Stimulated activated CD8-positive, alpha-beta memory T cell treated with anti-CD3 and anti-CD28 coated beads, Interleukin-7, amount 100 ng/mL, for 48 hours (primary cell): Measurements from ENCODE around the gene NUP210.

ENCODE experiments used
- DNase-seq, 2 donors: peaks; one replicate each; pipeline ENCODE4 v3.0.0-alpha.2; 2020; ENCODE audit warnings: low read depth in 1 of 2; ENCODE audit errors: extremely low read depth in 1 of 2

NUP210 gene

GRCh38 chr3:13296662-13297061 lies 123.5 kb downstream of the NUP210 start:
- no peak for DNase-seq

DNA sequence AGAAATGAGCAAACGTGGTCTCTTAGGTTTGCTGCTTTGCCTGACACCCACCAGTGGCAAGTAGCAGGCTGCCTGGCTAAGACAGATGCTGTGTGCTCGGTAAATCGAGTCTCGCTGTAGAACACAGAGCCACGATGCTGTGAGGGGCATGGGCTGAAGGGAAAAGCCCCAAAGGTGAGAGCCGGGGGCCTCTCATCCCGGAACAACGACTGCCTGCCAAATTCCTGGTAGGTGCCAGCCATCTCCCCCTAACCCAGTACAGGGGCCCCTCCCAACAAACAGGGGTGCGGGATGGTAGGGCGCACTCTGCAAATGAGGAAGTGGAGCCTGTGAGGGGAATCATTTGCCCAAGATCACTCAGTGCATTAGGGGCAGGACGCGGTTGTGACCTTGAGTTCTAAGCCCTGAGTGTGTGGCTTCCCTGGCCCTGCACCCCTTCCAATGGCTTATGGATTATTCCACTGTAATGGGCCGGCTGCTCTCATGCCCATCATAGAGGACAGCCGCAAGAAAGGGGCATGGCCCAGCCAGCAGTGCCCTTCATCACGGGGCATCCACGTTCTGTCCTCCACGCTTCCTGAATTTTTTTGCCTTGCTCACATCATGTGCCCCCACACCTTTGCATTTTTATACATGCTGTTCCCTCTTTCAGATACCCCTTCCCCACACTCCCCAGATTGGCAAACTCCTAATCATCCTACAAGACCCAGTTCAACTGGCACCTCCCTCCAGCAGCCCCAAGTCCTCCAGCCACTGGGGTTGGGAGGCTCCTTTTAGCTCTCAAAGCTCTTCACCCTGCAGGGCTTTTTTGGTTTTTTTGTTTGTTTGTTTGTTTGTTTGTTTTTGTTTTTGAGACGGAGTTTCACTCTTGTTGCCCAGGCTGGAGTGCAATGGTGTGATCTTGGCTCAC lies 125.4 kb downstream of the NUP210 start:
- no peak for DNase-seq

DNA sequence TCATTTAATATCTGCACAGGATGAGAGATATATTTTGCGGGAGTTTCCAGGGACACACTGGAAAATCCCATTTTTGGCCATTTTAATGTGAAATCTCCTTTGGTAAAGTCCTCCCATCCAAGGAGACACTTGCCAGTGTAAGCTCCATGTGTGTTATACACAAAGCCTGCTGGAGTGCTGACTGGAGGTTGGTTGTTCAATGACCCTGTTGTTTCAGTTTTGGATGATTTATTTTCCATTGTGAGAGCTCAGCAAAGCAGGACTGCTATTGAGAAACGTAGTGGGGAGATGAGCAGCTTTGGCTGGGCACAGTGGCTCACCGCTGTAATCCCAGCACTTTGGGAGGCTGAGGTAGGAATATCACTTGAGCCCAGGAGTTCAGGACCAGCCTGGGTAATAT lies 127.7 kb downstream of the NUP210 start:
- no peak for DNase-seq

DNA sequence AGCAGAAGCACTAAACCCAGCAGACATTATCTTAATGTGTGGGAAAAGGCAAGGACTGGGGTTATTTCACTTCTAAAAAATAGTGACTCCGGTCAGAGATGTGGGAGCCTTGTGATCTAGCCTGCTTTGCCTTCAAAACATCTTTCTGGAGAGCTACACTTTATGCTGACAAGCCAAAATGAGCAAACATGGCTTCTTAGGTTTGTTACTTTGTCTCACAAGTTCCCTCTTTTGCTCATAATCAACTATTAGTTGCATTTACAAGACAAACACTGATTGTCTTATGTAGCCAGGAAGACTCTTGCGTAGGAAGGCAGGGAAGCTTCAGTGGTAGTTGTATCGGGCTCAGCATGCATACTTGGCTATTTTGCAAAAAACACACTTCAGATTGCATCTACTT lies 129.2 kb downstream of the NUP210 start:
- no peak for DNase-seq

DNA sequence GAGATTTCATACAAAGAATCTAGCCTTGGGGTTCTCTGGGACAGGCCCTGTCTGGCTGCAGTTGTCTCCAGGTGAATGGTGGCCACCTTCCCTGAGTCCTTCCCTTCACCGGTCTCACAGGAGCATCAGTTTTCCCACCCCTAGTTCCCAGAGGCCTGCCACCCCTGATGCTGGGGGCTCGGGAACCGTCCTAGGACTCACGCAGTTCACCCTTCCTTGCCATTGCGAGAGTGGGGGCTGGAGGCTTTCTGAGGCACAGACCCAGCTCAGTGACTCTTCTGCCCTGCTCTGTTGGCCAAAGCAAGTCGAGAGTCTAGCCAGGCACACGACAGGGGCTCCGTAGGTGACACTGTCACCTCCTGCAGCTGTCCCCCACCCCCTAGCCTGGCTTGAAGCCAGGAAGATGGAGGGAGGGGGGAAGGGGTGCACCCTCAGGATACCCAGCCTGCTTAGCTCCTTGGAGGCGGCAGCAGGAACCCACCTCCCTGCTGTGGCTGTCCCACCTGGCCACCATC lies 130.3 kb downstream of the NUP210 start:
- DNase-seq, result no peak

- no peak for DNase-seq
Observed at GRCh38 chr3:13288732-13289718, 131.1 kb downstream of the NUP210 start.

DNA sequence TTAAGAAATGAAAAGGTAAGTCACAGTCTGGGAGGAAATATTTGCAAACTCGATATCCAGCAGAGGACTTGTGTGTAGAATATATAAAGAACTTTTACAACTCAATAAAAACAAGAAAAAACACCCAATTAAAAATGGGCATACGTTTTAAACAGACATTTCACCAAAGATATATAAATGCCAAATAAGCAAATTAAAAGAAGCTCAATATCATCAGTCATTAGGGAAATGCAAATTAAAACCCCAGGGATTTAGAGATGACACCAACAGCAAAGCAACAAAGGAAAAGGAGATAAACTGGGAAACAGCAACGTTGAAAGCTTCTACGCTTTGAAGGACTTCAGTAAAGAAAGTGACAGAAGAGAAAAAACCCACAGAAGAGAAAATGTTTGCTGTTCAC lies 132.3 kb downstream of the NUP210 start:
- no peak for DNase-seq

GRCh38 chr3:13286873-13287272 lies 133.2 kb downstream of the NUP210 start:
- DNase-seq, result no peak

DNA sequence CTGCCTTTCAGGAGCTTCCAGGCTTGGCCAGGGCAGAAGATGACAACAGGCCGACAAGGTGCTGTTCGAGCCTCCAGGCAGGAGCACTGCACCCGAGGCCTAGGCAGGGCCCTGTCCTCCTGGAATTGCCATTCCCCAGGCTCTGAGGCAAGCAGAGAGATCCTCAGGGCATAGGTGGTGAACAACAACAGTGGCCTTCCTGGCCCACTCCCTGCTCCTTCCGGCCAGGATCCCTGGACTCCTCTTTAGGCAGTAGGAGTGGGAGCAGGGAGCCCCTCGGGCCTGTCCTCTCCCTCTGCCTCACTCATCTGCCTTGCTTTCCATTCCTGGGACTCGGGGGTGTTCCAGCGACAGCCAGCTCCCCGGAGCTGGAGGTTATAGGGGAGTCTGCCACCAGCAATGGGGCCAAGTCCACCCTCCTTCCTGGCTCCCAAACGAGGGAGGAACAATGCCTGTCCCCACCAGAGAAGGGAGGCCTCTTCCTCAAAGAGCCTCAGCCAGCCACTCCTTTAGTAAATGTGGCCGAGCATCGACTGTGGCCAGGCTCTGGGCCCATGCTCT lies 135.0 kb downstream of the NUP210 start:
- no peak for DNase-seq

- DNase-seq, result no peak
Observed at GRCh38 chr3:13283877-13284264, 136.3 kb downstream of the NUP210 start.

- no peak for DNase-seq
Observed at GRCh38 chr3:13282986-13283876, 136.9 kb downstream of the NUP210 start.

GRCh38 chr3:13282358-13282985 lies 137.7 kb downstream of the NUP210 start:
- no peak for DNase-seq

DNA sequence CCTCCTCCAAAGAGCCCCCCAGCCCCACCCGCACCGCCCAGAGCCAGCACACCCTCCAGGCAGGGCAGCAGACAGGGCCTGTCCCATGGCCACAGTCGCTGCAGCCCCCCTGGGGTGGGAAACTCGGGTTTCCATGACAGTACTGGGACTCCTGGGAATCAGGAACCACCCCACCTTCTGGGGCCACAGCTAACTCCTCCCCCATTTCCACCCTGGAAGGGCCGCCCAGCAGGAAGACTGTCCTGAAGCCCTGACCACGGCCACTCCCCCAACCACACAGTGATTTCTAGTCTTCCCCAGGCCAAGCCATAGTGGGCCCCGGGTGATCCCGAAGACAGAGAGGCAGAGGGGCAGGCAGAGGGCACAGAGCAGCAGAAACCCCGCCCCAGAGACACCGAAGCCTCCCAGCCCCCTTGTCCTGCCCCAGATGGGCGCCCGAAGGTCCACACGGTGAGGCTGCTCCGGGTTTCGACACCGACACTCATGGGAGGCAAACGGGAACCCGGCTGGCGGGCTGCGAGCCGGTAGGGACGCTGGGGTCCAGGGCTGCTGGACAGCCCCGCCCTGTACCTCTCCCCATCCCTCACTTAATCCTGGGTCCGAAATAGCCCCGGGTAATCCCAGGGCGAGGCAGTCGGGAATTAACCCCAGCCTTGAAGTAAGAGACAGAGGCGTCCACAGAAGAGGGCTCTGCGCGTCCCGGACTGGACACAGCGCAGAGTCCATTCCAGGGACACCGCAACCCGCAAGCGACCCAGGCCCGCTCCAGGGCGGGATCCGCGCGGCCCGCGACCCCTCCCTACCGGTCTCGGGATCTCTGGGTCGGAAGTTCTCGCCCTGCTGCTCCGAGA lies 138.4 kb downstream of the NUP210 start:
- no peak for DNase-seq

DNA sequence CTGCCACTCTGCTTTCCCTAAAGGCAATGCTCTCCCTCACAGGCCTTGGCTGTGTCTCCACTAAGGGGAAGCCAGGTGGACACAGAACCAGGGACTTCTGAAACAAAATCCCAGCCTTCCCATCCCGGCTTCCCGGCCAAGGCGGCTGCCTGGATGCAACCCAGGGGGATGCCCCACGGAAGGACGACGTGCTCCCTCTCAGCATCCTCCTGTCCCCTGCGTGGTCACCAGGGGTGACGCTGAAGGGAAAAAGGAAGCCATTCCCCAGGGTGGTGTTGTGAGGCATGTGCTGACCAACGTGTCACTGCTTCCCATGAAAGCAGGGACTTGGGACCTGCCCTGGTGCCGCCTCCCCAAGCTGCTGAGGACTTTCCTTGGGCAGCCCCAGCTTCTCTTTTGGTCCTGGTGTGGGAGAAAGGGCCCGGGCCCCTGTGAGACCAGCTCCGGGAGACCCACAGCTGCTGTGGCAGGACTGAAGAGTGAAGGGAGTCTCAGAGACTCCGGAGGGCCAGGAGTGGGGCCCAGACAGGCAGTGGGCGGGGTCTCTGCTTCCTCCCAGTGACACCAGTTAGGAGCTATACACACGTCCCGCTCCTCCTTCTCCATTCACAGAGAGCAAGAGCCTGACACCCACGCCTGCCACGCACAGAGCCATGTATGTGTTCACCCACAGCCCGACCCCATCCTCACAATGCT lies 139.2 kb downstream of the NUP210 start:
- no peak for DNase-seq

- DNase-seq, result no peak
Observed at GRCh38 chr3:13280122-13280790, 139.9 kb downstream of the NUP210 start.

- no peak for DNase-seq
Observed at GRCh38 chr3:13279532-13279910, 140.6 kb downstream of the NUP210 start.

DNA sequence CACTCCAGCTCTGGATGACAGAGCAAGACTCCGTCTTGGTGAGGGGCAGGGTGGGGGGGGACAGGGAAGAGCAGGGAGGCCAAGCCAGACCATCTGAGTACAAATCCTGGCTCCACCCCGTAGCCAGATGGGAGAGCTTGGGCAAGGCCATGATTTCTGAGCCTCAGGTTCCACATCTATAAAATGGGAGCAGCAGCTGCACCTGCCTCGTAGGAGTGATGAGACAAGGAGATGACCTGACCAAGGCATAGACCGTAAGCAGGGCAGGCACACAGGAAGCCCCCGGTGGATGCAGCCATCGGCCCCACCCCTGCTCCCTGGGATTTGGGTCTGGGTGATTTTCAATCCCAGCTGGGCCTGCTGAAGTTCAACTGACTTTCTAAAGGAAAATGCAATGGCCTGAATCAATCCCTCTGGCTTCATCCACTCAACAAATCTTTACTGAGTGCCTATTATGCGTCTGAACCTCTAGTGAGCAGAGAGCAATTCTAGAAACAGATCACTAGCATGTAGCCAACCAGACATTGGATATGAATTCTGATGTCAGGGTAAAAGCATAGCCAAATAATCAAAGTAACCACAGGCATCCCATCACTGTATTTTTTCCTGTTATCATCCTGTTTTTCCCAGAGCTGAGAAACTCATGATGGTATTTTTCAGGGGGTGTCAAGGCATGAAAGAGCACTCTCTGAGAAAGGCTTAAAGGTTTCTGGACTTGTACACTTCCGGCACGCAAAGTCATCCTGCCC lies 141.2 kb downstream of the NUP210 start:
- no peak for DNase-seq
